ENCODE results near the gene FOXI1.

The FOXI1 gene

GRCh38 chr5:170076739-170077138, 29.0 kb upstream of the FOXI1 start:
- Histone ChIP-seq H3K4me3 (ENCODE audit: low read depth, low read length) (no peak overlapping the region), H3K27me3 (no peaks in the 10 kb centered on the region), H3K4me1 (no peaks in the 10 kb centered on the region), H3K36me3 (no peaks in the 10 kb centered on the region), H3K9me3 (no peaks in the 10 kb centered on the region)
- TF ChIP-seq CTCF (IDR thresholded peaks at IDR 0.05; ENCODE audit: low read depth, low read length): no peak
- no peak for DNase-seq

- TF ChIP-seq CTCF (IDR thresholded peaks at IDR 0.05; ENCODE audit: low read depth, low read length): no peak
- no peaks in the 10 kb centered on the region for H3K36me3 ChIP-seq
- no peaks in the 10 kb centered on the region for H3K9me3 ChIP-seq
- H3K27me3 ChIP-seq: no peaks in the 10 kb centered on the region
- no peak for DNase-seq
- no peaks in the 10 kb centered on the region for H3K4me1 ChIP-seq
- no peak overlapping the region for H3K4me3 ChIP-seq (ENCODE audit: low read depth, low read length)
Measured at GRCh38 chr5:170077526-170077925, 28.2 kb upstream of the FOXI1 start.

GRCh38 chr5:170078458-170078857, 27.2 kb upstream of the FOXI1 start:
- no peak for DNase-seq
- no peaks in the 10 kb centered on the region for H3K4me1 ChIP-seq
- TF ChIP-seq CTCF (IDR thresholded peaks at IDR 0.05; ENCODE audit: low read depth, low read length): no peak
- no peaks in the 10 kb centered on the region for H3K27me3 ChIP-seq
- H3K36me3 ChIP-seq: no peaks in the 10 kb centered on the region
- no peak overlapping the region for H3K4me3 ChIP-seq (ENCODE audit: low read depth, low read length)
- H3K9me3 ChIP-seq: no peaks in the 10 kb centered on the region

GRCh38 chr5:170078931-170079330, 26.8 kb upstream of the FOXI1 start:
- no peaks in the 10 kb centered on the region for H3K27me3 ChIP-seq
- no peaks in the 10 kb centered on the region for H3K4me1 ChIP-seq
- H3K36me3 ChIP-seq: no peaks in the 10 kb centered on the region
- no peak for DNase-seq
- no peak for TF ChIP-seq CTCF (IDR thresholded peaks at IDR 0.05; ENCODE audit: low read depth, low read length)
- no peaks in the 10 kb centered on the region for H3K9me3 ChIP-seq
- H3K4me3 ChIP-seq (ENCODE audit: low read depth, low read length): no peak overlapping the region

GRCh38 chr5:170080217-170080616, 25.5 kb upstream of the FOXI1 start:
- no peak for DNase-seq
- Histone ChIP-seq H3K27me3 (no peaks in the 10 kb centered on the region), H3K4me1 (no peaks in the 10 kb centered on the region), H3K36me3 (no peaks in the 10 kb centered on the region), H3K4me3 (ENCODE audit: low read depth, low read length) (no peak overlapping the region), H3K9me3 (no peaks in the 10 kb centered on the region)
- TF ChIP-seq CTCF (IDR thresholded peaks at IDR 0.05; ENCODE audit: low read depth, low read length): no peak

GRCh38 chr5:170080786-170081445, 24.8 kb upstream of the FOXI1 start:
- Histone ChIP-seq H3K9me3 (no peaks in the 10 kb centered on the region), H3K4me3 (ENCODE audit: low read depth, low read length) (no peak overlapping the region), H3K27me3 (no peaks in the 10 kb centered on the region), H3K4me1 (no peaks in the 10 kb centered on the region), H3K36me3 (no peaks in the 10 kb centered on the region)
- no peak for TF ChIP-seq CTCF (IDR thresholded peaks at IDR 0.05; ENCODE audit: low read depth, low read length)
- no peak for DNase-seq
